Epidermal melanocyte (primary cell): ENCODE results near the gene CREBZF.
"Not testable (repeated sequence)": the region's sequence is repeated elsewhere in the genome, so short reads cannot be mapped to it uniquely, and the experiment has no call there.

Experiments used
- DNase-seq: peaks from one replicate; pipeline ENCODE4 v3.0.0; 2011; ENCODE audit warnings: low spot score; ENCODE audit not compliant: insufficient read length

CREBZF gene

DNA sequence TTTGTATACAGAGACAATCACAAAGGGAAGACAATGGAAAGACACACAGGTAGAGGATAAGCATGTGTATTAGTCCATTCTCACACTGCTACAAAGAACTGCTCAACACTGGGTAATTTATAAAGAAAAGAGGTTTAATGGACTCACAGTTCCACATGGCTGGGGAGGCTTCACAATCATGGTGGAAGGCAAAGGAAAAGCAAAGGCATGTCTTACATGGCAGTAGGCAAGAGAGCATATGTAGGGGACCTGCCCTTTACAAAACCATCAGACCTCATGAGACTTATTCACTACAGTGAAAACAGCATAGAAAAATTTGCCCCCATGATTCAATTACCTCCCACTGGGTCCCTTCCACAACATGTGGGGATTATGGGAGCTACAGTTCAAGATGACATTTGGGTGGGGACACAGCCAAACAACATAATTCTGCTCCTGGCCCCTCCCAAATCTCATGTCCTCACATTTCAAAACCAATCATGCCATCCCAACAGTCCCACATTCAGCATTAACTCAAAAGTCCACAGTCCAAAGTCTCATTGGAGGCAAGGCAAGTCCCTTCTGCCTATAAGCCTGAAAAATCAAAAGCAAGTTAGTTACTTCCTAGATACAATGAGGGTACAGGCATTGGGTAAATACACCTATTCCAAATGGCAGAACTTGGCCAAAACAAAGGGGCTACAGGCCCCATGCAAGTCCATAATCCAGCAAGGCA is 6.2 kb upstream of the CREBZF start:
- not testable (repeated sequence) for DNase-seq

DNA sequence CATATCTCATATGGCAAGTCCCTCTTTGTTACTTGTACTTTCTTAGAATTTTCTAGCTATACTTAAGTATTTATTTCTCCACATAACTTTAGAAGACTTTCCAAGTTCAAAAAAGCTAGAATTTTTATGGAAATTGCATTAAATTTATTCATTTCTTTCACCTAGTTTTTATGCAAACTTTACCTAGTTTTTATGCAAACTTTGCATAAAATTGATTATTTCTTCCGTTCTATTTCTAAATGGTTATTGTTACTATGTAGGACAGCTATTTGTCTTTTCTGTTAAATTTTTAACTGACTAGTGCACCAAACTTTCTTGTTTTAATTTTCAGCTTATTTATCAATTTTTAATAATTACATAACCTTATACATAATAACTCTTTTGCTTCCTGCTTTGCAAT is 3.2 kb upstream of the CREBZF start:
- DNase-seq, result no peak

DNA sequence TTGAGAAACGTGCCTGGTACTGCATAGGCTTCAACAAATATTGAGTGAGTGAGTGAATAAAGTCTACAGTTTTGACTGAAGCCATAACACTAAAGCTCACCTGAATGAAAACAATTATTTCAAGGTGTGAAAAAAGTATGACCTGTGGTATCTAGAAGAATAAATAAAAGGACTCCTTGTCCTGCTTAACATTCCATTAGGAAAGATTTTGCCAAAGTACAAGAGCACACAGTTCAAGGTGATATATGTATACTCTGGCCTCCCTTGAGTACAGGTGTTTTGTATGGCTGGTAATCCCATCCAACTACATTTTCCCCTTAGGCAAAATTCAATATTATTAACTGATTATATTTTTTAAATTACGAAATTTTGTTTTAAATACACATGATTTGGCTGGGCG is 1.8 kb upstream of the CREBZF start:
- DNase-seq, result no peak

DNA sequence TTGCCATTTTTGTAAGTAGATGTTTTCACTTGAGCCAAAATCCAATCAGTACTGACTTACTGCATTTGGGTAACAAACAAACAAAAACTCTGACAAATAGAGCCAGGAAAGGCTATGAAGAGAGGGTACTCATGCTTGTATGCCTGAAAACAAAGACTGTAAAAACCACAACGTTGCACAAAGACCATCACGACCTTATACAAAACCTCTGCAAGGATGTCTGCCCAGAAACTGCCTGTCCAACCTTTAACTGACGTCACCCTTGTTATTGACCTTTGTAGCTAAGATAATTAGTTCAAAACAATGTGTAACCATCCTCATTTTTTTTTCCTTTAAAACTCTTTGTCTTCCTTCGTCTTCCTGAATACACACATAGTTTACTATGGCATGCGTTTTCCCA is 804 bp upstream of the CREBZF start:
- DNase-seq, result no peak

DNA sequence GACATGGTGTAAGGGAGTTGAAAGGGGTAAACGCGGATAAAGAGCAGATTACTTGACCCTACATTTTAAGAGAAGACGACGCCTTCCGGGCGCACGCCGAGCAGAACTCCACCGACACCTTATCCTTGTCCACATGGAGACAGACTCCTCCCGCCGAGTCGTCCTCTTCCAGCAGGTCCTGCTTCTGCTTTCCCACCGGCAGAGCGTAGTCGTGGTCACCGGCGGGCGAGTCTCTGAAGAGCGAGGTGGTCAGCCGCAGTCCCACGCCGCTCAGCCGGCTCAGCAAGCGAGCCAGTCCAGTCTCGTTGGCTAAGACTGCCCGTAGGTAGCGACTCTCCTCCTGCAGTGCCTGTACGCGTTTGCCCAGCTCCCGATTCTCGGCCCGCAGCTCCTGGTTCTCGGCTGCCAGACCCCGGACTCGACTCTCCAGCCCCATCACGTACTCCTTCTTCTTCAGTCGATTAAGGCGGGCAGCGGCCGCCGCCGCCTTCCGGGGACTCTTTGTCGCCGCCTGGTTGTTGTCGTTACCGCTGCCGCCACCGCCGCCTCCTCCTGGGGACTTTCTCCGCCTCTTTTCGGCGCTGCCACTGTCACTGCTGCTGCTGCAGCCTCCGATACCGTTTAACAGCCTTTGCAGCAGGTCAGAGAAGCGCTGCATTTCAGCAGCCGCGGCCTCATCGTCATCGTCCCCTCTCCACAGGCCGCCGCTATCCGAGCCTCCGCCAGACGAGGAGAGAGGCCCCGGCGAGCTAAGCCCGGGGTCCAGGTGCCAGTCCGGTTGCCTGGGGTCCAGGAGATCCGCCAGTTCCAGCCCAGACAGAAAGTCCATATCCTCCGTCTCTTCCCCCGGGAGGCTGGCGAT is 945 bp downstream of the CREBZF start:
- no peak for DNase-seq

DNA sequence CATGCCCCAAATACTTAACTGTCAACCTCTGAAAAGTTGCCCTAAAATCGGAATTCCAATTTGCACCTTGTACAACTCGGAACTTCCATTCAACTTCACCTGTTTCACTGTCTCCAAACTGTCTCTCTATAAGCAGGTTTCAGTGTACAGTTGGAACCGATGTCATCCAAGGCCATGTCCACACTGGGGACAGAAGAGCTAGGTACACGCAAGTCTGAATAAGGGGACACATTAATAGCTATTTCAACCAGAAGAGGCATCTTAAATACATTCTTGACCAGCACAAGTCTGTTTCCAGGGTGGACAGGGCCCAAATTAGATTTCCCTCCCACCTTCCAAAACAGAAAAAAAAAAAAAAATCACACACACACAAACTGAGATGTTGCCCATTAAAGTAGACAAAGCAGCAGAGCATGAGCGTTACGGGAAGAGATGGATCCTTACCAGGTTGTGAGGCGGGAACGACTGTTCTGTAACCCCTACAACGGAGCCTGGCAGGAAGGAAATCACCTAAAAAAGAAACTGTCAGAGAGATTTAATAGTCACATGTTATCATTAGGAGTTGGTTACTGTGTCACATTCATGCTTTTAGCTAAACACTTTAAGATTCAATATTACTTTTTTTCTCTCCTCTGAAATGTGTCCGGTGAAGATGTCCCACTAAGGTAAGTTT is 1.7 kb downstream of the CREBZF start:
- no peak for DNase-seq

DNA sequence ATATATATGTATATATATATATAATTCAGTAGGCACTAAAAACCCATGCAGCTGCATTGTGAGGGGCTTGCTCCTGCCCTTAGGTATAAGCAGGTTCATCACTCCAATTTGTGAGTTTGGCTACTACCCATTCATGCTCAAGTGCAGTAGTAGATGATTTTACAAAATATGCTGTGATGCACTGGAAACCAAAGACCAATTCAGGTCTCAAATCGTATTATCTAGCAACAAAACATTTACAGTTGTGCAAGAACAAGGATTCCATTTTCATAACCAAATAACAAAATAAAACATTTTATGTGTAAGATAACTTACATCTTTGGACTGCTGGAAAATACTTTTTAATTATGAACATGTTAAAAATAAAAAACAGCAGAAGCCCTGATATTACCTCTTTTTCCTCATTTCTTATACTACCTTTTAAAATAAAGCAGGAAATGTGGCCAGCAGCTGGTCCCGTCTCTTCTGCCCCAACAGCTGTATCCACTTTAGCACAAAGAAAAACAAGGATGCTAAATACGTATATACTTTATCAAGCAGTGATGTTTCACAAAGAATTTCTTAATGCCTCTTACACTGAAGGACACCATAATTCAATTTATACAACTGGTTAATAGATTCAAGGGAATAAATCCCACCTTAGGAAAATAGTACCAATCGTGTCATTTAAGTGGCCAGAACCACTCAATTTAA is 2.8 kb downstream of the CREBZF start:
- DNase-seq, result no peak

DNA sequence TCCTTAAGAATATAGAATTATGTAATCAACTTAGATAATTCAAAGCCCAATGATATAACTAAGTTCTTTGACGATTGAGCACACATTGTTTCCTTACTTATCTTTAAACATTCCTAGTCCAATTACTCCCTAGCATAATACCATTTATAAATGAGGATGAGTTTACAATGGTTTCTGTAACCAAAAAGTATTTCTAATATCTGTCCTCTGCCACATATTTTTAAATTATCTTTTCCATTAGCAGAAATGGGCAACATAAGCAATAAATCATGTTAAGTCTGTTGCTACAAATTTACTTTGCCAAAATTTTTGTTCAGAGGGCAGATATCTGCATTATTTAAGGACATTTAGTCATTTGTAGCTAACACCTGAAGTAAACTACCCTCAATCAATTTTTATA is 6.7 kb downstream of the CREBZF start:
- no peak for DNase-seq

DNA sequence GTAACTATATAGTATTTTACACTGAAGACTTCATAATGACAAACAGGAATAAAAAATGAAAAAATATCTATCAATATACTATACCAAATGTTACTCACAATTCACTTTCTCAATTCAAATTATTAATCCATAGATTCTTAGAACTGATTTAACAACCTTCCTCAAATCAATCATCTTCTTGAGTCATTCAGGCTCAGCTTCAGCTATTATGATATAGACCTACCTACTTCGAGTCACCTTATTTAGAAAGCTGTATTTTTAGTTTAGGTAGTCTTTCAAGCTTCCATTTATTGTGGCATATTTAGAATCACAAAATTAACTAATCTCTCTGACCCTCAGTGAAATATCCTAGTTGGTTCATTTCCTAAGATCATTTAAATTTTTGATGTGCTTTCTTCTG is 8.2 kb downstream of the CREBZF start:
- DNase-seq, result no peak

DNA sequence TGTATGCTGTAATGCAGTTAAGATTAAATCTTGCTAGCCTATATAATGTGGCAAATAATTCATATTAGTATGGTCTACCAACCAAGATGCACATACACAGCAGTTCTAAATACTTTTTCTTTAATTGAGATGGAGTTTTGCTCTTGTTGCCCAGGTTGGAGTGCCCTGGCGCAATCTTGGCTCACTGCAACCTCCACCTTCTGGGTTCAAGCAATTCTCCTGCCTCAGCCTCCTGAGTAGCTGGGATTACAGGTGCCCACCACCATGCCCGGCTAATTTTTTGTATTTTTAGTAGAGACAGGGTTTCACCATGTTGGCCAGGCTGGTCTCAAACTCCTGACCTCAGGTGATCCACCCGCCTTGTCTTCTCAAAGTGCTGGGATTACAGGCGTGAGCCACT is 10.6 kb downstream of the CREBZF start:
- DNase-seq, result not testable (repeated sequence)

DNA sequence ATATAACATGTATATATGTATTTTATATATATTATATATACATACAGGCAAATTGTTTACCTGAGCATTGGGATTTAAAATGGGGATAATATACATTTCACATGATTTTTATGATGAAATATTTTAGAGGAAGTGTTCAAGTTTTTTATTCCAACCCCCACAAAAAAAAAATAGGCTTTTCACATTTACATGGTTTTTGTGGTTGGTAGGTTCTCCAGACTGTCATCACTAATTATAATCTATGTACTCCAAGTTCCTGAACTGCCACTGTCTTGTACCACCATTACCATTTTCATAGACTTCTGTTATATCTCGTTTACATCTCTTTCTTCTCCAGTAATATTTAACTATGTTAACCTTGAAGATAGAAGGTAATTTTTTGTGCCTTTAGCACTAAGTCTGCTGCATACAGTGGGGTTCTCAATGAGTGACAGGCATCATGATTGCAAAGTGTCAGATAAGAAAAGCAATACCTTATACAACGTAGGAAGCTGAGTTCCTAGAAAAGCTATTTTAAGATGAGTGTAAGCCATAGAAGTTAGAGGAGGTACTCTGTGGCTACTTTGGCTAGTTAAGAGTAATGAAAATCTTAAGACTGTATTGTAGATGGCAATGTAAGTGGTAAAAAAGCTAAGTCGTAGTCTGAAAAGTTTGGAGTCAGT is 12.0 kb downstream of the CREBZF start:
- no peak for DNase-seq

DNA sequence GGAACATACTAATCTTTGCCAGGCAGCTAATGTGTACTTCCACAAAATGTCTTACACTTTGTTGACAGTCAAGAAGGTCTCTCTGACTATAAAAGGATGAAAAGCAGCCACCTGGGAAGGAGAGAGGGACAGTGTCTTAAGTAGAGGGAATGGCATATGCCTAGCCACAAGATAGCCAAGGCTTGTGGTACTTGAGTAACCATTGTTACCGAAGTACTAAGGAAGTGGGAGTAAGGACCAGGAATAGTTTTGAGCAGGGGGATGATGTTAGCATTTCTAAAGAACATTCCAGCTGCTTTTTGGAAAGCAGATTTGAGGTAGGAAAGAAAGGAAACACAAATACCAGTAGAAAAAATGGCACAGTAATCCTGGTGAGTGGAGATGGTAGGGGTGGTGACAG is 13.8 kb downstream of the CREBZF start:
- DNase-seq, result no peak

DNA sequence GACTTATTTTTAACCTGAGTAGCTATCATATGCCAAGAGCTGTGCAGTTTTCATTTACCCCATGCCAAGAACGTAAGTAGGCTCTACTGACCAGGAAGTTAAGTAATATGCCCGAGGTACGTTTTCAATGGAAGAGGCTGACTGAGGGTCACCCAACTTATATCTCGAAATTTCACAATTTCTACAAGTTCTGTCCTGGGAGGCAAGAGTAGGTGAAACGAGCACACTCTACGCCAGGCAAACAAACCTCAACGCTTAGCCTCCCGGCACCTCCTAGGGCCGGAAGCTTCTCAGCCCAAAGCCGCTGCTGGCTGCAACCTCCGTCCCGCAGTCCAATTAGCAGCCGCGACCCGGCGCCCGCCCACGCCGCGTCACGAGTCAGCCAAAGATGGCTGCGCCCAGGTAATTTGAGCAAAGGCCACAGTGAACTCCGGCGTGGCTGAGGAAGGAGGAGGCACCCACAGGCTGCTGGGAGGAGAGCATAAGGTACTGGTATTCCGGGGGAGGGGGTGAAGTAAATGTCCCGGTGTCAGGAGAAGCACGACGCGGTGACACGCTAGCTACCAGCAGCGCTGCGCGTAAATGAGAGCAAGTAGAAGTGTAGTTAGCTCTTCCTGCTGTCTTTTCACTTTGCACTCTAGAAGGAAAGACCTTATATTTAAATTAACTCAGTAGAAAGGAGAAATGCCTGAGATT is 17.2 kb downstream of the CREBZF start, which contains the start of gene TMEM126A:
Gene TMEM126A (plus strand): TSS at position 364 of the 696 bp plus-strand sequence. CDS start 2,289 bp downstream, outside the sequence.
- peak; percentile 66 for DNase-seq

DNA sequence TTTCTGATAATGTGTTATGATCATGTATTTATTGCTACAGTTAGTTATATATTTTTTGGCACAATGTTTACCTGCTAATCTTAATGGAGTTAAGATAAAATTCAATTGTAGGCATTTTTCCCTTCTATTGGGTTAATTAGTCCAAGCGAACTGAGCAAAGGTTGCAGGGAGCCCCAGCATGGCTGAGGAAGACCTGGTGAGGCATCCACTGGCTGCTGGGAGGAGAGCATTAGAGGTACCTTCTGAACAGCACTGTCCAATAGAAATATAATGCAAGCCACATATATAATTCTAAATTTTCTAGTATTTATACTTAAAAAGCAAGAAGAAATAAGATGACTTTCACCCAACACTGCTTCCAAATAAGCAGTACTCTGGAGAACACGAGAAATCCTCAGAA is 17.9 kb downstream of the CREBZF start:
- DNase-seq, result no peak

DNA sequence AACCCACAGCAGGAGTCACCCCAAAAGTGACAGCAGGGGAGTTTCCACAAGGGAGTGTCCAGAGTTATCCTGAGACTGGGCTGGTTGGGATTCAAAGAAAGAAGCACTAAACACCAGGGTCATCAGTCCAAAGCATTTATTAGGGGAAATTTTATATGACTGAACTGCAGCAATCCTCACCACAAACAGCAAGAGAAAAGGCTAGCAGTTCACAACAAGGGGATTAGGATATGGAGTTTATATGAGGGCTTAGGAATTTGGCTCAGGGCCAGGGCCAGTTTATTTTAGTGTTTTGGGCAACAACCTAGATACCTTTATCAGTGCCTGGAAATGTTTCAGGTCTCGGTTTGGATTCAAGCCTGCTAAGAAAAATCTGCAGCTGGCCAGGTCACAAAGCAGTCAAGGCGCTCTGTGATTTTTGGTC is 21.7 kb downstream of the CREBZF start:
- no peak for DNase-seq

DNA sequence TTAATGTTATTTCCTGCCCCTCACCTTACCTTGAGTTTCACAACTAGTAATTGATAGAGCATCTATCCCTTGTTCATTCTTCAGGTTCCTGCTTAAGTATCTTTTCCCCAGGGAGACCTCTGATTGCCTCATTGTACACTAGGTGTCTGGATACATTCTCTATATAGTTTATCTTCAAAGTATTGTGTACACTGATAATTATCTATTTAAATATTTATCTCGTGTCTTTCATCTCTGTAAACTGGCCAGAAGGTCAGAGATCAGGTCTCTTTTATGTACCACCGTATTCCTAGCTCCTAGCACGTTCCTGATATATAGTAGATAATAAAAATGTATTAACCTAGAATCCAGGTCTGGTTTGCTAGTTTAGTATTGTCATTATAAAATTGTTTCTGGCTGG is 30.2 kb downstream of the CREBZF start:
- no peak for DNase-seq

DNA sequence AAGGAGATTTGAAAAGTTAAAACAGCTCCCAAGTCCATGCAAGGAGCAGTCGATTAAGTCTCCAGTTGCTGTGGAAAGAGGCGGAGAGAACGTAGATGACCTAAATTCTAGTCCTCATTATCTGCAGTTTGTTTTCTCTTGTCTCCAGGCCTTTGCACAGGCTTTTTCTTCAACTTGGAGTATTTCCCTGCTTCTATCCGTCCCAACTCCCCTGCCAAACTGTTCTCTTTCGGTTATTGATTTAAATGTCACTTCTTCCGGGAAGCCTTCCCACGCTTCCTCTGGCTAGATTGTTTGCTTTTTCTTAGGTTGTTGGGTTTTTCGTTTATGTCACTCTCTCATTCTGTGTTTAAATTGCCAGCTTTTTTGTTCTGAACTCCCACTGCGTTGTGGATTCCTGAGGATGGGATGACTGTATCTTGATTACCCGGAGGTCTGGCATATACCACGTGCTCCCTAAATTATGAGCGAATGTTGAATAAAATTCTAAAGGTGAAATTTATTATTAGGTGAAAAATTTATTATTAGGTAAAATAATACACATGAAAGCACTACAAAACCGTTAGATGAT is 36.1 kb downstream of the CREBZF start:
- DNase-seq, result no peak

DNA sequence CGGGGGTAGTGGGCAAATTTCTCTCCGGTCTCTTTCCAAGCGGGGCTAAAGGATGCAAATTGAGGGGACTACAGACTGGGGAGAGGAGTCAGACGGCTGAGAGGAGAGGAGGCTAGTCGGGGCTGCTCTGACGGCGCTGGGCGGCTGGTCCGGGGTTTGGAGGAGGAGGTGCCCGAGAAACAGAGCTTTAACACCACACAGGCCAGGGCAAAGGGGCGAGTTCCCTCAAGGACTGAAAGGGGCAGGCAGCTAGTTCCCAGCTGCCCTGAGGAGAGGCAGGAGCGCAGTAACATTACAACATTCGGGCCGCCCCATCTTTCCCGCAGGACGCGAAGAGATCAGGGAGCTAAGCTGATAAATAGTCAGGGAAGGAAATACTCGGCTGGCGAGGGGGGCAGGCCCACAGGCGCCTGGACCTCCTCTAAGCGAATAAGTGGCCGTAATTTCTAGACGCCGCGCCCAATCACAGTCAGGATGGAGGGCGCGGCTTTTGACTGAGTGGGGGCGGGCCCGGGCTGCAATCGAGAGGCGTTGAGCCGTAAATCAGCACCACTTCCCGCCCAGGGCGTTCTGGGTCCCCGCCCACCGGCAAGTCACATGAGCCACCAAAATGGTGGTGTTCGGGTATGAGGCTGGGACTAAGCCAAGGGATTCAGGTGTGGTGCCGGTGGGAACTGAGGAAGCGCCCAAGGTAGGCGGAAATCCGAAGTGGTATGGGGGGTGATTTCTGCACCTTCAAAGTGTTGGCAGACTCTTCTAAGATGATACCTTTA is 36.7 kb downstream of the CREBZF start, which contains the start of gene TMEM126B:
Gene TMEM126B (plus strand): TSS at position 596 of the 773 bp plus-strand sequence. CDS start 15 bp downstream, at position 611.
- peak; percentile 78 for DNase-seq
